Ascending aorta (tissue), 2 donors: ENCODE results near the gene RHOC. TPM values are rescaled to one million over a fixed set of nuclear protein-coding genes. Genes with fewer than 3 reads are reported as not detected.

Source experiments
- DNase-seq, 2 donors: peaks; one replicate each; pipeline ENCODE4 v3.0.0-alpha.2; 2019; ENCODE audit warnings: low spot score in 2 of 2
- H3K27ac ChIP-seq, 2 donors: fragments of 200-600 bp; sonication (generic); one replicate each; pipeline ENCODE4 v1.5.1; 2016 to 2017; ENCODE audit warnings: mild to moderate bottlenecking in 1 of 2
- H3K27me3 ChIP-seq: fragments of 200-600 bp; sonication (generic); one replicate; pipeline ENCODE4 v1.5.1; 2017
- H3K36me3 ChIP-seq, 2 donors: fragments of 200-600 bp; sonication (generic); one replicate each; pipeline ENCODE4 v1.5.1; 2016
- H3K4me1 ChIP-seq, 2 donors: fragments of 200-600 bp; sonication (generic); one replicate each; pipeline ENCODE4 v1.5.1; 2016 to 2017; ENCODE audit warnings: mild to moderate bottlenecking in 1 of 2
- H3K4me3 ChIP-seq, 2 donors: fragments of 200-600 bp; sonication (generic); one replicate each; pipeline ENCODE4 v1.5.1; 2016 to 2017; ENCODE audit warnings: mild to moderate bottlenecking in 1 of 2
- H3K9me3 ChIP-seq, 2 donors: fragments of 200-600 bp; sonication (generic); one replicate each; pipeline ENCODE4 v1.5.1; 2016
- intact Hi-C: fragments of 100-400 bp; cut with DNase I; formaldehyde crosslinking; loops from one replicate; pipeline ENCODE4 v1.15.1; 2023
- total RNA-seq: library from RNA; depleted of rRNA; stranded (reverse); fragments of >200 nt; gene quantifications from one replicate; pipeline ENCODE4 v1.1.0, GENCODE V29; 2016
- TF ChIP-seq, protein P1 (sequence below), 3 experiments: fragments of 200-600 bp in 2 of 3; fragments of 450-650 bp in 1 of 3; sonication (generic) in 2 of 3; IDR thresholded peaks; one replicate each; pipeline ENCODE4 v1.5.1; 2016 to 2019; ENCODE audit warnings: antibody characterized with exemption in 3 of 3, mild to moderate bottlenecking in 1 of 3, moderate library complexity in 1 of 3

The RHOC gene
- total RNA-seq, 1 donor from 2014 or later: 379 TPM

- no peaks in the 10 kb centered on the region for H3K9me3 ChIP-seq
- H3K4me3 ChIP-seq: no peak overlapping the region
- peaks cover 0 to 7% of the 10 kb centered on the region in 2 donors for H3K4me1 ChIP-seq
- TF ChIP-seq, protein P1, sequence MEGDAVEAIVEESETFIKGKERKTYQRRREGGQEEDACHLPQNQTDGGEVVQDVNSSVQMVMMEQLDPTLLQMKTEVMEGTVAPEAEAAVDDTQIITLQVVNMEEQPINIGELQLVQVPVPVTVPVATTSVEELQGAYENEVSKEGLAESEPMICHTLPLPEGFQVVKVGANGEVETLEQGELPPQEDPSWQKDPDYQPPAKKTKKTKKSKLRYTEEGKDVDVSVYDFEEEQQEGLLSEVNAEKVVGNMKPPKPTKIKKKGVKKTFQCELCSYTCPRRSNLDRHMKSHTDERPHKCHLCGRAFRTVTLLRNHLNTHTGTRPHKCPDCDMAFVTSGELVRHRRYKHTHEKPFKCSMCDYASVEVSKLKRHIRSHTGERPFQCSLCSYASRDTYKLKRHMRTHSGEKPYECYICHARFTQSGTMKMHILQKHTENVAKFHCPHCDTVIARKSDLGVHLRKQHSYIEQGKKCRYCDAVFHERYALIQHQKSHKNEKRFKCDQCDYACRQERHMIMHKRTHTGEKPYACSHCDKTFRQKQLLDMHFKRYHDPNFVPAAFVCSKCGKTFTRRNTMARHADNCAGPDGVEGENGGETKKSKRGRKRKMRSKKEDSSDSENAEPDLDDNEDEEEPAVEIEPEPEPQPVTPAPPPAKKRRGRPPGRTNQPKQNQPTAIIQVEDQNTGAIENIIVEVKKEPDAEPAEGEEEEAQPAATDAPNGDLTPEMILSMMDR (IDR thresholded peaks at IDR 0.05): no peak
- DNase-seq: no peak
- intact Hi-C loops: no loop called here
- no peaks in the 10 kb centered on the region for H3K27me3 ChIP-seq
- peaks cover 74 to 88% of the 10 kb centered on the region in 2 donors for H3K36me3 ChIP-seq
- H3K27ac ChIP-seq: no peak overlapping the region
Observed at GRCh38 chr1:112694363-112694929, 12.5 kb downstream of the RHOC start.

- H3K4me3 ChIP-seq: no peak overlapping the region
- TF ChIP-seq, protein P1 (IDR thresholded peaks at IDR 0.05): no peak
- no peaks in the 10 kb centered on the region for H3K27me3 ChIP-seq
- DNase-seq: peak in 1 of 2 donors; percentile 46
- H3K4me1 ChIP-seq: peaks cover 0 to under 1% of the 10 kb centered on the region in 2 donors
- no peaks in the 10 kb centered on the region for H3K9me3 ChIP-seq
- H3K27ac ChIP-seq: no peak overlapping the region
- intact Hi-C loops: no loop called here
- H3K36me3 ChIP-seq: peaks cover 72 to 85% of the 10 kb centered on the region in 2 donors
Observed at GRCh38 chr1:112693821-112694220, 13.1 kb downstream of the RHOC start.

DNA sequence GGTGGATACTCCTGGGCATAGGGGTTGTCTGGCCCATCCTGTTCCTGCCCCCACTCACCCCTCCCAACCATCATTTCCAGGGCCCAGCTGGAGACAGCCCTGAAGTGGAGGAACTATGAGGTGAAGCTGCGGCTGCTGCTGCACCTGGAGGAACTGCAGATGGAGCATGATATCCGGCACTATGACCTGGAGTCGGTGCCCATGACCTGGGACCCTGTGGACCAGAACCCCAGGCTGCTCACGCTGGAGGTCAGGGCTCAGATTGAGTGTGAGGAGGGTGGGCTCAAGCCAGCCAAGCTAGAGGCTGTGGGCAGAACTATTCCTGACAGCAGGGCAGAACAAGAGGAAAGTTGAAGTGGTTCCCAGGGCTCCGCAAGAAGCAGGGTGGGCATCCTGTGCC lies 14.2 kb downstream of the RHOC start:
- Histone ChIP-seq H3K27ac (no peak overlapping the region), H3K36me3 (peaks cover 62 to 81% of the 10 kb centered on the region in 2 donors), H3K27me3 (no peaks in the 10 kb centered on the region), H3K4me3 (no peak overlapping the region), H3K4me1 (no peaks in the 10 kb centered on the region), H3K9me3 (no peaks in the 10 kb centered on the region)
- intact Hi-C loops: no loop called here
- peak in 1 of 2 donors; percentile 33 for DNase-seq
- TF ChIP-seq, protein P1 (IDR thresholded peaks at IDR 0.05): no peak

GRCh38 chr1:112689842-112690237 lies 17.1 kb downstream of the RHOC start:
- H3K36me3 ChIP-seq: peaks cover 40 to 55% of the 10 kb centered on the region in 2 donors
- no peaks in the 10 kb centered on the region for H3K4me1 ChIP-seq
- intact Hi-C loops: no loop called here
- H3K4me3 ChIP-seq: no peak overlapping the region
- TF ChIP-seq, protein P1 (IDR thresholded peaks at IDR 0.05): no peak
- no peak overlapping the region for H3K27ac ChIP-seq
- DNase-seq: peak in 1 of 2 donors; percentile 35
- H3K27me3 ChIP-seq: no peaks in the 10 kb centered on the region
- no peaks in the 10 kb centered on the region for H3K9me3 ChIP-seq

GRCh38 chr1:112689196-112689841 lies 17.6 kb downstream of the RHOC start:
- DNase-seq: peak in 1 of 2 donors; percentile 60
- intact Hi-C loops: no loop called here
- Histone ChIP-seq H3K4me3 (no peak overlapping the region), H3K36me3 (peaks cover 35 to 49% of the 10 kb centered on the region in 2 donors), H3K27me3 (no peaks in the 10 kb centered on the region), H3K4me1 (no peaks in the 10 kb centered on the region), H3K27ac (no peak overlapping the region), H3K9me3 (no peaks in the 10 kb centered on the region)
- TF ChIP-seq, protein P1 (IDR thresholded peaks at IDR 0.05): no peak
